Lower lobe of right lung (tissue), 2 donors: ENCODE measurements around the gene TMEM245. TPM values are rescaled to one million over a fixed set of nuclear protein-coding genes. Genes with fewer than 3 reads are reported as not detected.

Source experiments
- ATAC-seq, 2 donors: fragments of 200-7000 bp; cut with Tn5 transposase; one replicate each; pipeline ENCODE4 v1.9.1; 2020 to 2022; ENCODE audit warnings: mild to moderate bottlenecking in 2 of 2, moderate library complexity in 2 of 2
- DNase-seq: peaks from one replicate; pipeline ENCODE4 v3.0.0-alpha.2; 2020
- H3K27ac ChIP-seq: fragments of 200-600 bp; one replicate; pipeline ENCODE4 v1.8.0; 2022
- H3K27me3 ChIP-seq: fragments of 200-600 bp; one replicate; pipeline ENCODE4 v1.8.0; 2022; ENCODE audit warnings: low read depth
- H3K36me3 ChIP-seq: fragments of 200-600 bp; one replicate; pipeline ENCODE4 v1.8.0; 2022; ENCODE audit warnings: mild to moderate bottlenecking
- H3K4me1 ChIP-seq: fragments of 200-600 bp; one replicate; pipeline ENCODE4 v1.8.0; 2022
- H3K4me3 ChIP-seq: fragments of 200-600 bp; one replicate; pipeline ENCODE4 v1.8.0; 2022; ENCODE audit warnings: mild to moderate bottlenecking
- H3K9me3 ChIP-seq: fragments of 200-600 bp; one replicate; pipeline ENCODE4 v1.8.0; 2022
- CTCF ChIP-seq: fragments of 200-600 bp; IDR thresholded peaks from one replicate; pipeline ENCODE4 v1.8.0; 2022; ENCODE audit warnings: antibody characterized with exemption, mild to moderate bottlenecking
- intact Hi-C: fragments of 100-400 bp; cut with DNase I; formaldehyde crosslinking; loops from one replicate; pipeline ENCODE4 v1.11.0; 2022
- total RNA-seq: library from RNA; stranded (reverse); fragmentation: NEBNext Ultra II Directional; extraction: Animal tissue kit (Norgen Biotek cat#: 25700); gene quantifications from one replicate; pipeline ENCODE4 v1.2.1, GENCODE V29; 2021
- donor health status: DM: no; HTN: yes; CAD: no; lungs with severe emphysema.

The TMEM245 gene
- total RNA-seq, 1 donor from 2014 or later, result 85.7 TPM

- intact Hi-C loops, result no loop called here
- Histone ChIP-seq H3K27ac (no peak overlapping the region), H3K9me3 (no peaks in the 10 kb centered on the region), H3K36me3 (peaks cover 80% of the 10 kb centered on the region), H3K27me3 (no peaks in the 10 kb centered on the region), H3K4me1 (no peaks in the 10 kb centered on the region), H3K4me3 (no peak overlapping the region)
- DNase-seq (no peak), ATAC-seq (peak; percentile 39 to 60)
- TF ChIP-seq CTCF, result no peak
These were observed 33.5 kb downstream of the TMEM245 start for GRCh38 chr9:109086221-109086620.

GRCh38 chr9:109085510-109085909, 34.2 kb downstream of the TMEM245 start:
- ATAC-seq (no peak), DNase-seq (no peak)
- H3K36me3 ChIP-seq, result peaks cover 80% of the 10 kb centered on the region
- no peak for TF ChIP-seq CTCF
- H3K4me1 ChIP-seq, result no peaks in the 10 kb centered on the region
- no peak overlapping the region for H3K4me3 ChIP-seq
- H3K9me3 ChIP-seq, result no peaks in the 10 kb centered on the region
- H3K27me3 ChIP-seq, result no peaks in the 10 kb centered on the region
- intact Hi-C loops, result no loop called here
- no peak overlapping the region for H3K27ac ChIP-seq

- Histone ChIP-seq H3K4me3 (no peak overlapping the region), H3K27ac (no peak overlapping the region), H3K36me3 (peaks cover 78% of the 10 kb centered on the region), H3K4me1 (no peaks in the 10 kb centered on the region), H3K27me3 (no peaks in the 10 kb centered on the region), H3K9me3 (no peaks in the 10 kb centered on the region)
- TF ChIP-seq CTCF, result no peak
- intact Hi-C loops, result no loop called here
- peak; percentile 49 to 67 for ATAC-seq
- peak; percentile 54 for DNase-seq
These were observed 35.8 kb downstream of the TMEM245 start for GRCh38 chr9:109083813-109084405.

GRCh38 chr9:109083141-109083540, 36.6 kb downstream of the TMEM245 start:
- ATAC-seq (no peak), DNase-seq (no peak)
- TF ChIP-seq CTCF, result no peak
- intact Hi-C loops, result no loop called here
- peaks cover 78% of the 10 kb centered on the region for H3K36me3 ChIP-seq
- no peaks in the 10 kb centered on the region for H3K27me3 ChIP-seq
- no peak overlapping the region for H3K4me3 ChIP-seq
- H3K4me1 ChIP-seq, result no peaks in the 10 kb centered on the region
- no peaks in the 10 kb centered on the region for H3K9me3 ChIP-seq
- H3K27ac ChIP-seq, result no peak overlapping the region

- TF ChIP-seq CTCF, result no peak
- no peak for DNase-seq
- Histone ChIP-seq H3K27me3 (no peaks in the 10 kb centered on the region), H3K36me3 (peaks cover 69% of the 10 kb centered on the region), H3K27ac (no peak overlapping the region), H3K9me3 (no peaks in the 10 kb centered on the region), H3K4me3 (no peak overlapping the region), H3K4me1 (no peaks in the 10 kb centered on the region)
- no peak for ATAC-seq
- intact Hi-C loops, result no loop called here
These were observed 37.6 kb downstream of the TMEM245 start for GRCh38 chr9:109082091-109082620.
